SK-N-SH (cell line): ENCODE data around the gene AIRE.

ENCODE experiments used
- EP300 ChIP-seq, 2 experiments: IDR thresholded peaks; 2 replicates each; pipeline versions ENCODE4 v1.4.0 to v1.6.1; 2012; ENCODE audit warnings: borderline replicate concordance in 1 of 2, low read depth in 1 of 2, low read length in 1 of 2
- JUND ChIP-seq: IDR thresholded peaks from 2 replicates; pipeline ENCODE4 v1.4.0; 2012
- MXI1 ChIP-seq: IDR thresholded peaks from 2 replicates; pipeline ENCODE4 v1.6.1; 2012; ENCODE audit warnings: mild to moderate bottlenecking, low read depth, low read length, improper control_type of control experiment
- NRF1 ChIP-seq: IDR thresholded peaks from 2 replicates; pipeline ENCODE4 v1.6.1; 2012; ENCODE audit warnings: low read depth, mild to moderate bottlenecking, low read length
- POLR2AphosphoS5 ChIP-seq: IDR thresholded peaks from 2 replicates; pipeline ENCODE4 v1.6.1; 2012; ENCODE audit warnings: low read depth, low read length
- RAD21 ChIP-seq: IDR thresholded peaks from 2 replicates; pipeline ENCODE4 v1.6.1; 2012; ENCODE audit warnings: mild to moderate bottlenecking, low read length
- TAF1 ChIP-seq: IDR thresholded peaks from 2 replicates; pipeline ENCODE4 v1.6.1; 2012; ENCODE audit warnings: low read depth, mild to moderate bottlenecking, low read length, moderate library complexity, borderline replicate concordance
- YY1 ChIP-seq: IDR thresholded peaks from 2 replicates; pipeline ENCODE4 v1.4.0; 2012; ENCODE audit warnings: low read depth, mild to moderate bottlenecking
- TF ChIP-seq, protein P1 (sequence below): fragments of 200-600 bp; sonication (generic); IDR thresholded peaks from 2 replicates; pipeline ENCODE4 v1.6.1; 2017; ENCODE audit warnings: antibody characterized with exemption, mild to moderate bottlenecking, moderate library complexity
- TF ChIP-seq, protein P2 (sequence below): IDR thresholded peaks from 2 replicates; pipeline ENCODE4 v1.6.1; 2012; ENCODE audit warnings: mild to moderate bottlenecking, low read depth, low read length, moderate library complexity

- TF ChIP-seq, protein P1, sequence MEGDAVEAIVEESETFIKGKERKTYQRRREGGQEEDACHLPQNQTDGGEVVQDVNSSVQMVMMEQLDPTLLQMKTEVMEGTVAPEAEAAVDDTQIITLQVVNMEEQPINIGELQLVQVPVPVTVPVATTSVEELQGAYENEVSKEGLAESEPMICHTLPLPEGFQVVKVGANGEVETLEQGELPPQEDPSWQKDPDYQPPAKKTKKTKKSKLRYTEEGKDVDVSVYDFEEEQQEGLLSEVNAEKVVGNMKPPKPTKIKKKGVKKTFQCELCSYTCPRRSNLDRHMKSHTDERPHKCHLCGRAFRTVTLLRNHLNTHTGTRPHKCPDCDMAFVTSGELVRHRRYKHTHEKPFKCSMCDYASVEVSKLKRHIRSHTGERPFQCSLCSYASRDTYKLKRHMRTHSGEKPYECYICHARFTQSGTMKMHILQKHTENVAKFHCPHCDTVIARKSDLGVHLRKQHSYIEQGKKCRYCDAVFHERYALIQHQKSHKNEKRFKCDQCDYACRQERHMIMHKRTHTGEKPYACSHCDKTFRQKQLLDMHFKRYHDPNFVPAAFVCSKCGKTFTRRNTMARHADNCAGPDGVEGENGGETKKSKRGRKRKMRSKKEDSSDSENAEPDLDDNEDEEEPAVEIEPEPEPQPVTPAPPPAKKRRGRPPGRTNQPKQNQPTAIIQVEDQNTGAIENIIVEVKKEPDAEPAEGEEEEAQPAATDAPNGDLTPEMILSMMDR = no peak
- TF ChIP-seq TAF1 (no peak), JUND (no peak), NRF1 (no peak), MXI1 (no peak), RAD21 (no peak), POLR2AphosphoS5 (no peak), EP300 (IDR thresholded peaks at IDR 0.05; ENCODE audit: borderline replicate concordance in 1 of 2, low read depth in 1 of 2, low read length in 1 of 2) (no peak), YY1 (no peak)
- TF ChIP-seq, protein P2, sequence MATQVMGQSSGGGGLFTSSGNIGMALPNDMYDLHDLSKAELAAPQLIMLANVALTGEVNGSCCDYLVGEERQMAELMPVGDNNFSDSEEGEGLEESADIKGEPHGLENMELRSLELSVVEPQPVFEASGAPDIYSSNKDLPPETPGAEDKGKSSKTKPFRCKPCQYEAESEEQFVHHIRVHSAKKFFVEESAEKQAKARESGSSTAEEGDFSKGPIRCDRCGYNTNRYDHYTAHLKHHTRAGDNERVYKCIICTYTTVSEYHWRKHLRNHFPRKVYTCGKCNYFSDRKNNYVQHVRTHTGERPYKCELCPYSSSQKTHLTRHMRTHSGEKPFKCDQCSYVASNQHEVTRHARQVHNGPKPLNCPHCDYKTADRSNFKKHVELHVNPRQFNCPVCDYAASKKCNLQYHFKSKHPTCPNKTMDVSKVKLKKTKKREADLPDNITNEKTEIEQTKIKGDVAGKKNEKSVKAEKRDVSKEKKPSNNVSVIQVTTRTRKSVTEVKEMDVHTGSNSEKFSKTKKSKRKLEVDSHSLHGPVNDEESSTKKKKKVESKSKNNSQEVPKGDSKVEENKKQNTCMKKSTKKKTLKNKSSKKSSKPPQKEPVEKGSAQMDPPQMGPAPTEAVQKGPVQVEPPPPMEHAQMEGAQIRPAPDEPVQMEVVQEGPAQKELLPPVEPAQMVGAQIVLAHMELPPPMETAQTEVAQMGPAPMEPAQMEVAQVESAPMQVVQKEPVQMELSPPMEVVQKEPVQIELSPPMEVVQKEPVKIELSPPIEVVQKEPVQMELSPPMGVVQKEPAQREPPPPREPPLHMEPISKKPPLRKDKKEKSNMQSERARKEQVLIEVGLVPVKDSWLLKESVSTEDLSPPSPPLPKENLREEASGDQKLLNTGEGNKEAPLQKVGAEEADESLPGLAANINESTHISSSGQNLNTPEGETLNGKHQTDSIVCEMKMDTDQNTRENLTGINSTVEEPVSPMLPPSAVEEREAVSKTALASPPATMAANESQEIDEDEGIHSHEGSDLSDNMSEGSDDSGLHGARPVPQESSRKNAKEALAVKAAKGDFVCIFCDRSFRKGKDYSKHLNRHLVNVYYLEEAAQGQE = no peak
Measured at GRCh38 chr21:44261675-44262295, 23.9 kb upstream of the AIRE start, which contains the start of gene DNMT3L.
